Activated naive CD4-positive, alpha-beta T cell treated with anti-CD3 and anti-CD28 coated beads, Interleukin-2, amount 50 U/mL, for 24 hours (primary cell): ENCODE results near the gene SCN4B.

Source experiments
- H3K27ac Mint-ChIP-seq: one replicate; pipeline ENCODE4 v1.8.0; 2021; ENCODE audit warnings: mild to moderate bottlenecking, mixed read lengths
- H3K27me3 Mint-ChIP-seq: one replicate; pipeline ENCODE4 v1.8.0; 2021; ENCODE audit warnings: mixed read lengths
- H3K36me3 Mint-ChIP-seq: one replicate; pipeline ENCODE4 v1.8.0; 2021; ENCODE audit warnings: mixed read lengths
- H3K4me1 Mint-ChIP-seq: one replicate; pipeline ENCODE4 v1.8.0; 2021; ENCODE audit warnings: mixed read lengths
- H3K4me3 Mint-ChIP-seq: one replicate; pipeline ENCODE4 v1.8.0; 2021; ENCODE audit warnings: mild to moderate bottlenecking, mixed read lengths
- H3K9me3 Mint-ChIP-seq: one replicate; pipeline ENCODE4 v1.8.0; 2021; ENCODE audit warnings: mixed read lengths

Gene SCN4B

DNA sequence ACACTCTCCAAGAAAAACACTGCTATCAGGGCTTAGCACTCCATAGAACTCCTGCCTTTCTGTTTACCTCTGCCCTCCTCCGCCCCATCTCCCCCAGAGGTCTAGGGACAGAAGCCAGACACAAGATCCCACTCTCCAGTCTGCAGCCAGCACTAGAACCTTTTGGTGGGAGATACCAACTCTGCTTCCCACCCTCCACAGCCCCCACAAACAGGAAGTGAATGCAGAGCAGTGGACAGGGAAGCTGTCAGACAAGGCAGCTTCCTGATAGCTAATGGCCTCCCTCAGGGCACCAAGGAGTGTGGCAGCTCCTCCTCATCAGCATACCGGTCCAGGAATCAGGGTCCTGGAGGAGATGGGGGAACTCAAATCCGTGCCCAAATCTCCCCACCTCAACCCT is 5.1 kb downstream of the SCN4B start:
- Mint-ChIP-seq H3K36me3 (no peaks in the 10 kb centered on the region), H3K27ac (peak overlapping the region; percentile 26), H3K9me3 (no peaks in the 10 kb centered on the region), H3K4me1 (peaks cover 4% of the 10 kb centered on the region), H3K4me3 (no peak overlapping the region), H3K27me3 (peaks cover 25% of the 10 kb centered on the region)

DNA sequence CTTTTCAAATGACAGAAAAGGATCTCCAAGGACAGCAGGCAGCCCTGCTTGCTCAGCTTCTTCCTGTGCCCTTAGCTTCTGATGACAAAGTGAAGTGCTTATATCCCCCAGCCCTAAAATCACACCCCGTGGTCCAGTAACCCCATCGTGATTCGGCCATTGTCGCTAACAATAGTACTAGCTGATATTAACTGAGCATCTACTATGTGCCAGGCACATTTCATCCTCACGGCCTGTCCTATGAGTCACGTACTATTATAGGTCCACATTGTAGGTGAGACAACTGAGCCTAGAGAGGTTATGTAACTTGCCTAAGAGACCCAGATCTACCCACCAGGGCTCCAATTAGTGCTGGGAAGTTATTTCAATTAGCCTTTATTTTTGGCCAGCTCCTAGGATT is 6.1 kb downstream of the SCN4B start:
- Mint-ChIP-seq H3K36me3 (no peaks in the 10 kb centered on the region), H3K9me3 (no peaks in the 10 kb centered on the region), H3K27ac (no peak overlapping the region), H3K4me3 (peak overlapping the region; percentile 84), H3K27me3 (peaks cover 34% of the 10 kb centered on the region), H3K4me1 (peaks cover 4% of the 10 kb centered on the region)

DNA sequence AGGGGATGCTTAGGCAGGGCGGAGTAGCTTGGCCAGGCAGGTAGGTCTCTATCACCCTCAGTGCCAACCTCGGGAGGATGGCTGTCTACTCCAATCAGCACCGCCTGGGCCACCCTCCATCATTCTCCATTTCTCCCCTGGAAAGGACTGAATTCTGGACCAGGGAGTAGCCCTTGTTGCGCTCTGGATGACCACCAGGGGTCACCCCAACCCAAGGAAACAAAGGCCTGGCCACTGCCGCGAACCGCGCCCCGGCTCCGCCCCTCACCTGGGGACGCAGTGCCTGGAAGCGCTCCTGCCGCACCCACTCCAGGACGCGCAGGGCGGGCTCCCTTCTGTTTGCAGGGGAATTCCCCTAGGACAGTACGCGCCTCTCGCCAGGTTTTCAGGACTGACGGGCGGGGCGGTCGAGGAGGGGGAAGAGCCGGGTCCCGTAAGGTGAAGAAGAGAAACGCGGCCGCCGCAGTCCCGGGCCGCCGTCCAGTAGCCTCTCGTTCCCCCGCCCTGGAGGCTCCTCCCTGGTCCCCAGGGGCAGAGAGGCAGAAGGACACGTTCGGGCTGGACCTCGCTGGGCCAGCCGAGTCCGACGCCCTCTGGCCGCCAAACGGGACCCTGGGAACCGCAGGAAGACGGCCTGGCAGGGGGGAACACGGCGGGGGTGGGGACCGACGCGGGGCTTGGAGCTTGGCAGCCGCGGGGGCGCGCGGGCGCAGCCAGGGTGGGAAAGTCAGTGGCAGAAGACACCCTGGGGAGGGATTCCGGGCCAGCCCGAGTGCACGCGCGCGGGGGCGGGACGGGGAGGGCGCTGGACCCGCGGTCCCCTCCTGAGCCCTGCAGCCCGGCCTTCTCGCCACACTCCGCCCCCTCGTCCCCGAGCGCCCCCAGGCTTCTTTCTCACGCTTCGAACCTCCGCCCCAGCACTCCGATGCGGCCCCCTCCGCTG is 7.1 kb downstream of the SCN4B start:
- no peaks in the 10 kb centered on the region for H3K9me3 Mint-ChIP-seq
- peaks cover 4% of the 10 kb centered on the region for H3K4me1 Mint-ChIP-seq
- H3K4me3 Mint-ChIP-seq, result peak overlapping the region; percentile 84
- H3K27ac Mint-ChIP-seq, result no peak overlapping the region
- peaks cover 33% of the 10 kb centered on the region for H3K27me3 Mint-ChIP-seq
- no peaks in the 10 kb centered on the region for H3K36me3 Mint-ChIP-seq

DNA sequence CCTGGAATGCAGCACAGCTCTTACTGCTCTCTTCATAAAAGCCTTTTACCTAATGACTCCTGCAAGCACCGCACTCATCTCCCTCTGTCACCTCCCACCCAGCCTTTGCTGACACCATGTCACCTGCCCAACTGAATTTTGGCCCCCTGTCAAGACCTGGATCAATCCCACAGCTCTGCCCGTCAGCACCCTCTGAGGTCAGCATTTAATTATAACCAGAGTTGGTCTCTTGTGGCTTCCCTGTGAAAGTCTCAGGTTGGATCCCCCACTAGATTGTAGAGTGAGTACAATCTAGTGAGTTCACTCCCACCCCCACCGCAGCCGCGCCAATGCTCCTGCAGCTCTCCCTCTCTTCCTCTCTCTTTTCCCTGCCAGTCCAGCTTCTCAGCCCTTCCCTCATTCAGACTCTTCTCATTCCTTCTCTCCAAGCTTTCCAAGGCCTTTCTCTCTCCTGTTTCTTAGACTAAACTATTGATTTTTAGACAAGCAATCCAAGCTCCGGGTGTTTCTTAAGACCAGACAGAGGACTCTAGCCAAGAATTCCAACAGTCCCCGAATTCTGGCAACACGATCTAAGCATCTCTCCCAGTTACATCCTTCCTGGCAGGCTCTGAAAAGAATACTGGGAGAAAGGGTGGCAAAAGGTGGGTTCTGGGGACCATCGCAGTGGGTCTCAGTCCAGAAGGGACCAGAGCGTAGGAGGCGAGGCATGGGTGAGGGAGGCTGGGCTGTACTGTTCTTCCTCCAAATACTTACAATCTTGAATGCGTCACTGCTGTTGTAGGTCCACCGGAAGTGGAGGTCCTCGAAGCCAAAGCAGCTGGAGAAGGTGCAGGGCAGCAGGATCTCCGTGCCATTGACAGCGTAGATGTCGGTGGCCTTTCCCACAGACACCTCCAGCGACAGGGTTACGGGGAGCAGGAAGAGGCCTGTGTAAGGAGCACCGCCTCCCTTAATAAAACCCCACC is 8.0 kb downstream of the SCN4B start:
- peaks cover 4% of the 10 kb centered on the region for H3K4me1 Mint-ChIP-seq
- H3K27ac Mint-ChIP-seq, result no peak overlapping the region
- H3K27me3 Mint-ChIP-seq, result peaks cover 34% of the 10 kb centered on the region
- no peaks in the 10 kb centered on the region for H3K36me3 Mint-ChIP-seq
- no peak overlapping the region for H3K4me3 Mint-ChIP-seq
- H3K9me3 Mint-ChIP-seq, result no peaks in the 10 kb centered on the region

DNA sequence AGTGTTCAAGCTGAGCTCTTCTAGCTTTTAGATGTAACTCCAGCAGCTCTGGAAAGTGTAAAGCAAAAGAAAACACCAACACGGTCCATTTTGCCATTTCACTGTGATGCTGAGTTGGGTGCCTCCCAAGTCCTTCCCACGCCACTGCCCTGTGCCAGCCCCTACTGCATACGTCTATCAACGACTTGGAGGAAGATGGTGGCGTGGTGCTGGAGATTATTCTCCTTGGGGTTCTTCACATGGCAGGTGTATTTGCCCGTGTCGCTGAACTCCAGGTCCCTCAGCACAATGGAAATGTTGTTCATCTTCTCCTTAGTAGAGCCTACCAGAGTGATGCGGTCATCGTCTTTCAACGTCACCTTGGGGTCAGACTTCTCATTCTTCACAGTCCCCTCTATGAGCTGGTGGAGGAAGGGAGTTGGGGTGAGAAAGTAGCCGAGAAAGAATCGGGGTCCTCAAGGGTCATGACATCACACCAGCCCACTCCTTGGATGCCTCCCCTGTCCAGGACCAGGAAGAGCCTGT is 8.9 kb downstream of the SCN4B start:
- H3K4me3 Mint-ChIP-seq, result no peak overlapping the region
- peaks cover 34% of the 10 kb centered on the region for H3K27me3 Mint-ChIP-seq
- H3K4me1 Mint-ChIP-seq, result peaks cover 4% of the 10 kb centered on the region
- no peaks in the 10 kb centered on the region for H3K9me3 Mint-ChIP-seq
- H3K27ac Mint-ChIP-seq, result no peak overlapping the region
- no peaks in the 10 kb centered on the region for H3K36me3 Mint-ChIP-seq

DNA sequence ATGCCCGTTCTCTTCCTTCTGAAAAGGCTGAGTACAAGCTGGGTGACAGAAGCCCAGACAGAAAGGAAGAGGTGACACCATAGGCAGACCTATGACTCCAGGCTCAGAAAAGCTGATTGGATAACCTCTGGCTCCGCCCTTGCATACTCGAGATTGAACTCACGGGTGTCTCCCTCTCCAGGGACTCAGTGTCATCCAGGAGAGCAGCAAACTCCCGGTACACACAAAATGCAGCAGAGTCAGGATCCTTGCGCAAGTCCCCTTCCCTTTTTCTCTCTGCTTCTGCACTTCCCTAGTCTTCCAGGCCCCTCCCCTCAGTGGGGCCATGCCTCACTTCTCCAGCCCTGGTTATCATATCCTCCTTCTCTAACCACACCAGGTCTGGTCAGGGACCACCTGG is 9.8 kb downstream of the SCN4B start:
- H3K27ac Mint-ChIP-seq, result no peak overlapping the region
- H3K36me3 Mint-ChIP-seq, result no peaks in the 10 kb centered on the region
- peaks cover 34% of the 10 kb centered on the region for H3K27me3 Mint-ChIP-seq
- H3K4me3 Mint-ChIP-seq, result no peak overlapping the region
- no peaks in the 10 kb centered on the region for H3K9me3 Mint-ChIP-seq
- peaks cover 4% of the 10 kb centered on the region for H3K4me1 Mint-ChIP-seq

DNA sequence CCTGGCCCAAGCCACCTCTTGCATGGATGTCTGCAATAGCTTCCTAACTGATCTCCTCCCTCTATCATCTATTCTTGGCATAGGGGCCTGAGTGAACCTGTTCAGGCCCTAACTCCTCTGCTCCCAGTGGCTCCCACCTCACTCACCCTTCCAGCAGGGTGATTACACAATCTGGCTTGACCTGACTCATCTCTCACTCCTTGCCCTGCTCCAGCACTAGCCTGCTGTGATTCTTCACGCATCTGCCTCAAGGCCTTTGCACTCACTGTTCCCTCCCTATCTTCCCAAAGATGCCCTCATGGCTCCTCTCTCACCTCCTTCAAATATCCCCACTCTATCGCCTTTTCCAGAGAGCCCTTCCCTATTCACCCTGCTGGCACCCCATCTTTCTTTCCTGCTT is 10.5 kb downstream of the SCN4B start:
- Mint-ChIP-seq H3K27ac (peak overlapping the region; percentile 18), H3K27me3 (peaks cover 31% of the 10 kb centered on the region), H3K36me3 (no peaks in the 10 kb centered on the region), H3K9me3 (no peaks in the 10 kb centered on the region), H3K4me1 (peaks cover 4% of the 10 kb centered on the region), H3K4me3 (no peak overlapping the region)

DNA sequence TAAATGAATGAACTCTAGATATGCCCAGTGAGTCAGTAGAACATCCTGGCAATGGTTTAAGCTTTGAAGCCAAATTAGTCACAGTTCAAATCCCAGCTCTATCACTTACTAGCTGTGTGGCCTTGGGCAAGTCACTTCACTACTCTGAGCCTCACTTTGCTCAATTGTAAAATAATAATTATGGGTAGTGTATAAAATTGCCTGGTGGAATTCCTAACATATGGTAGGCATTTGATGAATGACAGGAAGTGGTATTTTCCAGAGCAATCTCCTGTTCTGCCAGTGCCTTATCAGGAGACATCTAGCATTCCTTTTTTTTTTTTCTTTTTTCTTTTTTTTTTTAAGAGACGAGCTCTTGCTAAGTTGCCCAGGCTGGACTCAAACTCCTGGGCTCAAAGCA is 13.0 kb downstream of the SCN4B start:
- peaks cover 29% of the 10 kb centered on the region for H3K27me3 Mint-ChIP-seq
- no peaks in the 10 kb centered on the region for H3K4me1 Mint-ChIP-seq
- no peak overlapping the region for H3K27ac Mint-ChIP-seq
- no peak overlapping the region for H3K4me3 Mint-ChIP-seq
- no peaks in the 10 kb centered on the region for H3K36me3 Mint-ChIP-seq
- no peaks in the 10 kb centered on the region for H3K9me3 Mint-ChIP-seq

DNA sequence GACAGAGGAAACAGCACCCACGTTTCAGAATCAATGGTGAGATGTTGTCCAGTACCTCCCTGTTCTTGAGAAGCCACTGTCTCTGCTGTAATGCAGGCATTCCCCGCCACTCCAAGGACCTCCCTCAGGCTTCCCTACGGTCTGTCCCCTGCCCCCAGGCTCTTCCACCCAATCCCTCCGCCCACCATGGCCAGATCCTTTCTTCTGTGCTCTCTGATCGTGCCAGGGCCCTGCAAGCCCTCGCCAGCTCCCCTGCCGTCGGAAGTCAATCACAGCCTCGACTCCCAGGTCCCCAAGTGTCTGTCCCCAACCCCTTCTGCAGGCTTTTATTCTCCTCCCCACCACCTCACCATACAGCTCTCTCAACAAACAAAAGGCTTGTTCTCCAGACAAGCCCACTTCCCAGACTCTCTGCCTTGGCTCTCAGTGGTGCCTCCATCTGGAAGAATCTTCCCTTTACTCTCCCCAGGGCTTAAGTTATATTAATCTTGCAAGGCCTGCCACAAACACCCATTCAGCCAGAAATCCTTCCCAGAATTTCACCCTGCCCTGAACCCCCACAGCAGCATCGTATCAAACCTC is 13.7 kb downstream of the SCN4B start:
- H3K27ac Mint-ChIP-seq, result no peak overlapping the region
- no peaks in the 10 kb centered on the region for H3K36me3 Mint-ChIP-seq
- no peaks in the 10 kb centered on the region for H3K9me3 Mint-ChIP-seq
- H3K4me3 Mint-ChIP-seq, result no peak overlapping the region
- no peaks in the 10 kb centered on the region for H3K4me1 Mint-ChIP-seq
- peaks cover 23% of the 10 kb centered on the region for H3K27me3 Mint-ChIP-seq

DNA sequence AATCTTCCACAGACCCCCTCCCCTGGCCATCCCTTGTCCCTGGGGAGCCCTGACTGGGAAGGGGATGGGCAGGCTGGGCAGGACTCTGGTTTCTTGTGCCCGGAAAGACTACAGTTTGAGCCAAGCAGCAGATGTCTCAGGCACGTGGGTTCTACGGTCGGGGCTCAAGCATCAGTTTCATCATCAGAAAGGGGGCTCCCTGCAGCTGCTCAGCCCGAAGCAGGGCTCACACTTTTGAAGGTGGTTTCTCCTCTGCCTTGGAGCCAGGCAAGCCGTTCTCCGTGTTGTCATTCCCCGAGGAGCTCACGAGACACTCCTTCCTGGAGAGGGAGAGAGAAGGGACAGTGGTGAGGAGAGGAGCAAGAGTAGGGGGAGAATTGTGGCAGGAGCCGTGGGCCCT is 15.8 kb downstream of the SCN4B start:
- Mint-ChIP-seq H3K9me3 (no peaks in the 10 kb centered on the region), H3K4me1 (no peaks in the 10 kb centered on the region), H3K27me3 (peaks cover 9% of the 10 kb centered on the region), H3K36me3 (no peaks in the 10 kb centered on the region), H3K4me3 (no peak overlapping the region), H3K27ac (no peak overlapping the region)

DNA sequence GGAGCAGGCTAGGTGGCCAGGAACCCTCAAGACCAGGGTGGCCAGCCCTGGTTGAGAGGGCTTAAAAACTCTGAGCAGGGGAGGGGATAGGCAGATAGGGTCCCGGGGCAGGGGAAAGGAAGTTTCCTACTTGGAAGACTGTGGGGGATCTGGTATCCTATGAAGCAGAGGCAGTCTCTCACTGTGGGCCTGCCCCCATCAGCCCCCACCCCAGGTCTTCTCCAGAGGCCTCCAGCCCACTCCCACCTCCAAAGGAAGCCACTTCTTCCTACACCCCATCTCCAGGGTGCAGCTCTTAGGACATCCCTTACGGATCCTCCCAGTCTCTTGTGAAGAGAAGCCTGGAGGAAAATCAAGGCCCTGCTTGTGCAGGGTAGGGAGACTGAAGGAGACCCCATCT is 16.3 kb downstream of the SCN4B start:
- H3K4me1 Mint-ChIP-seq, result no peaks in the 10 kb centered on the region

DNA sequence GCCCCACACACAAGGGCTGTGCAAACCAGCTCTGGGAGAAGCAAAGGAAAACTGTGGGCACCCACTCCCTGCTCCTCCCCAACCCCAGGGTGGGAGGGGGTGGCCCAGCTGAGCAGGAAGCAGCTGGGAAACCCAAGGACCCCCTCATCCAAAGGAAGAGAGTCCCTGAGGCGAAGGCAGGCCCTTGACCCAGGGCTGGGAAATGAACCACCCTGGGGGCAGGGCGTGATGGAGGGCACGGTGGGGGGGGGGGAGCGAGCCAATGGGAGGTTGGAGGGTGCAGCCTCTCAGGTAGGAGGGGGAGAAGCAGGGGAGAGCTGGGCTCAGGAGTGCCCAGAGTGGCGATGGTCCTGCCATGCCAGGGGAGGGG is 16.8 kb downstream of the SCN4B start:
- Mint-ChIP-seq H3K4me1 (no peaks in the 10 kb centered on the region), H3K27me3 (peaks cover 5% of the 10 kb centered on the region), H3K36me3 (no peaks in the 10 kb centered on the region), H3K9me3 (no peaks in the 10 kb centered on the region), H3K27ac (no peak overlapping the region), H3K4me3 (no peak overlapping the region)

More for the DNA sequence above, 16.3 kb downstream of the SCN4B start:
- Mint-ChIP-seq H3K36me3 (no peaks in the 10 kb centered on the region), H3K9me3 (no peaks in the 10 kb centered on the region), H3K27ac (no peak overlapping the region), H3K4me3 (no peak overlapping the region), H3K27me3 (peaks cover 5% of the 10 kb centered on the region)

DNA sequence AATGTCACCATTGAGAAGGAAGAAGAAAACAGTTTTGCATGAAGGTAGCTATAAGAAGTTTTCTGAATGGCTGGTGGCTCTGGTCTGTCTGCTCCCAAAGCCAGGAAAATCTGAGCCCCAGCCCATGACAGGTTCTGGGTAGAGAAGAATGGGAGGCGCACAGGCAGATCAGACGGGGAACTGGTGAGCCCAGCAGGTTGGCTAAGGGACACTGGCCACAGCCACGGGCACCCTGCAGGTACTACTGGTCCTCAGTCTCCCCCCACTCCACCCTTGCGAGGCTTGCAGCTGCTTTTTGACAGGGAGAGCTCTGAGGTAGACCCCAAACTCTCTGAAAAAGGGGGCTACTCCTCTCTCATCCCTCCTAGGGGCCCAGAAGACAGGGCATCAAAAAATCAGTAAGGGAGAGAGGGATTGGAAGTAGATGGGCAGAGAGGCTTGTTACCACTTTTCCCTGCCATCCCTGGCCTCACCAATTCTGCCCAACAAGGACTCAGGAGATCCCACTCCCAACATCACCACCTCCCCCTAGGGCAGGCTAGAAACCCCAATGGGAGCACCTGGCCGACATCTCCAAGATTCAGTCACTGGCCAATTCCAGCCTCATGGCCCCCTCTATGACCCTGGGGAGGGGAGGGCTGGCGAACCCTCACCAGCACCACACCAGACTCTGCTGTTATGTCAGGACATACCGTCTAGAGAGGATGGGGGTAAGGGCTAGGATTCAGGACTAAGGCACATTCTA is 17.4 kb downstream of the SCN4B start:
- Mint-ChIP-seq H3K27me3 (peaks cover 3% of the 10 kb centered on the region), H3K9me3 (no peaks in the 10 kb centered on the region), H3K4me1 (no peaks in the 10 kb centered on the region), H3K36me3 (no peaks in the 10 kb centered on the region), H3K4me3 (no peak overlapping the region), H3K27ac (no peak overlapping the region)

DNA sequence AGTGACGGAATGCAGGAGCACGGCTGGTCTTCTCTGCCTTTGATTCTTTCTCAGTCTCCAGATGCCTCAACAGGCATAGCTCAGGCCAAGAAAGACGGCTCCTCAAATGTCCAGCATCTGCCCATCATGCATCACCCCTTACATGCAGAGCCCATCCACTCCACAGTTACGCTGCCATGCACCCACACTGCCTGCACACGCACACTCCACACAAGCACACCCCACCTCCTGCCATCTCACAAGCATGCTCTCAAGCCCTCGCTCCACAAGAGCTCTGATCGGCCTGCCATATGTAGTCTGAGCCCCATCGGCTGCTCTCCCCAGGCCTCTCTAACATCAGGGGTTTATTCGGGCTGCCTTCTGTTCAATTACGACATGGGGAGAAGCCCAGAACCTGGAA is 18.8 kb downstream of the SCN4B start:
- H3K27me3 Mint-ChIP-seq, result peaks cover 3% of the 10 kb centered on the region
- H3K4me1 Mint-ChIP-seq, result no peaks in the 10 kb centered on the region
- H3K36me3 Mint-ChIP-seq, result no peaks in the 10 kb centered on the region
- H3K4me3 Mint-ChIP-seq, result no peak overlapping the region
- no peaks in the 10 kb centered on the region for H3K9me3 Mint-ChIP-seq
- no peak overlapping the region for H3K27ac Mint-ChIP-seq
